ENCODE measurements around the gene EIPR1.

DNA sequence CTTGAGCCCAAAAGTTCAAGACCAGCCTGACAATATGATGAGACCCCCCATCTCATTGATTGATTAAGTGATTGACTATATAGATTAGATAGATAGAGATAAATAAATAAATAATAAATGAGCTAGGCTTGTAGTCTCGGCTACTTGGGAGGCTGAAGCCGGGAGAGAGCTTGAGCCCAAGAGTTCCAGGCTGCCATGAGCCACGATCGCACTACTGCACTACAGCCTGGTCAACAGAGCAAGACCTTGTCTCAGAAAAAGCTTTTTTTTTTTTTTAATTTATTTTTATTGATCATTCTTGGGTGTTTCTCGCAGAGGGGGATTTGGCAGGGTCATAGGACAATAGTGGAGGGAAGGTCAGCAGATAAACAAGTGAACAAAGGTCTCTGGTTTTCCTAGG is 12.4 kb downstream of the EIPR1 start:
- TF ChIP-seq, protein P1, sequence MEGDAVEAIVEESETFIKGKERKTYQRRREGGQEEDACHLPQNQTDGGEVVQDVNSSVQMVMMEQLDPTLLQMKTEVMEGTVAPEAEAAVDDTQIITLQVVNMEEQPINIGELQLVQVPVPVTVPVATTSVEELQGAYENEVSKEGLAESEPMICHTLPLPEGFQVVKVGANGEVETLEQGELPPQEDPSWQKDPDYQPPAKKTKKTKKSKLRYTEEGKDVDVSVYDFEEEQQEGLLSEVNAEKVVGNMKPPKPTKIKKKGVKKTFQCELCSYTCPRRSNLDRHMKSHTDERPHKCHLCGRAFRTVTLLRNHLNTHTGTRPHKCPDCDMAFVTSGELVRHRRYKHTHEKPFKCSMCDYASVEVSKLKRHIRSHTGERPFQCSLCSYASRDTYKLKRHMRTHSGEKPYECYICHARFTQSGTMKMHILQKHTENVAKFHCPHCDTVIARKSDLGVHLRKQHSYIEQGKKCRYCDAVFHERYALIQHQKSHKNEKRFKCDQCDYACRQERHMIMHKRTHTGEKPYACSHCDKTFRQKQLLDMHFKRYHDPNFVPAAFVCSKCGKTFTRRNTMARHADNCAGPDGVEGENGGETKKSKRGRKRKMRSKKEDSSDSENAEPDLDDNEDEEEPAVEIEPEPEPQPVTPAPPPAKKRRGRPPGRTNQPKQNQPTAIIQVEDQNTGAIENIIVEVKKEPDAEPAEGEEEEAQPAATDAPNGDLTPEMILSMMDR (conservative IDR thresholded peaks at IDR 0.05 in 1 of 2, IDR thresholded peaks at IDR 0.05 in 1 of 2; ENCODE audit: low read depth in 1 of 2, low read length in 2 of 2): no peak
- TF ChIP-seq EZH2 (IDR thresholded peaks at IDR 0.05; ENCODE audit: low read length, missing control alignments): no peak
